WTC11 (cell line): ENCODE data around the gene MZF1.

Experiments used
- CREB1 ChIP-seq: sonication (generic); formaldehyde crosslinking; IDR thresholded peaks from 2 replicates; pipeline ENCODE4 v1.8.0; 2023; ENCODE audit warnings: mild to moderate bottlenecking, missing genetic modification reagents
- ZNF138 ChIP-seq: sonication (generic); formaldehyde crosslinking; conservative IDR thresholded peaks from 2 replicates; pipeline ENCODE4 v1.8.1; 2022; ENCODE audit warnings: mild to moderate bottlenecking, moderate library complexity, missing genetic modification reagents

- TF ChIP-seq CREB1, result no peak
- TF ChIP-seq ZNF138 (CRISPR knock-in tag), result no peak
Observed at GRCh38 chr19:58579473-58580142, 6.5 kb upstream of the MZF1 start.
